ENCODE results near the gene DCAF17. TPM values are rescaled to one million over a fixed set of nuclear protein-coding genes. Genes with fewer than 3 reads are reported as not detected.
A peak's percentile ranks its signal among the peaks of the same experiment; 100 is the strongest.

The DCAF17 gene
- total and polyA plus RNA-seq, 2 of the 13 experiments (the other 11 are each of a cell fraction or from before 2014, with no cell fraction given), result 13.7 to 30.0 TPM

DNA sequence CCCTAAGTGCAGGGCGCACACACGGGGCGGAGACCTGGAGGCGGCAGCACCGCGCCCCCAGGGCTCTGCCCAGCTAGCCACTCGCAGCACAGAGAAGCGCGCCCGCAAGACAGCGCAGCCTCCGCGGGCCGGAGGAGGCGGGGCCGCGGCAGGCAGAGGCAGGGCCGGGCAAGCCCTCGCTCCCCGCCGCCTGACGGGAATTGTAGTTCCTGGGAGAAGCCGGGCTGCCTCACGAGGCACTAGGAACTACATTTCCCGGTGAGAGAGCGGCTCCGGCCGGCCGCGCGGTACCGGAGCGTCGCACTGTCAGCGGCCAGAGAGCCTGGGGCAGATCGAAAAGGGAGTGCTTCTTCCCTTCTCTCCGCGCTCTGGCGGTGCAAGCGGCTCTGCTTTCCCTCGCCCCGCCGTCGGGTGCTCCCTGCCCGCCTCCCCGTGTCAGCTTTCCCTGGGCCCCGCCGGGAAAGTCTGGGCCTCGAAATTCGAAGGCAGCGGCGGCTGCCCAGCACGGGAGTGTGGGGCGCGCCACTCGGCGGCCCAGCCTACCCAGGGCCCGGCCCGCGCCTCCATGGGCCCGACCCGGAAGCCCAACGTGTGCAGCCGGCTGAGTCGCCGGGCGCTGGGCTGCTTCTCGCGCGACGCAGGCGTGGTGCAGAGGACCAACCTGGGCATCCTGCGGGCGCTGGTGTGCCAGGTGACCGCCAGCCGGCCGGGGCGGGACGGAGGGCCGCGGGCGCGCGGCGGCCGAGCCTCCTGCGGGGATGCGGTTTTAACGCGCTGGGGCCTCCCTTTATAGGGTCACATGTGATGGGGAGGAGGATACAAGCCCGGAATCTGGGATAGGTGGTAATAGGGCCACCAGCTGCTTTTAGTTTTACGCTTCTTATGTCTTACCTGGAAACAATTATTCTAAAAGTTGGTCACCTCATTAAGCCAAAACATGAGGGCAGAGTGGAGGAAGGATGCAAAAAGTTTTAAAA, at the start of gene DCAF17 (continued):
- TF ChIP-seq, protein P1, sequence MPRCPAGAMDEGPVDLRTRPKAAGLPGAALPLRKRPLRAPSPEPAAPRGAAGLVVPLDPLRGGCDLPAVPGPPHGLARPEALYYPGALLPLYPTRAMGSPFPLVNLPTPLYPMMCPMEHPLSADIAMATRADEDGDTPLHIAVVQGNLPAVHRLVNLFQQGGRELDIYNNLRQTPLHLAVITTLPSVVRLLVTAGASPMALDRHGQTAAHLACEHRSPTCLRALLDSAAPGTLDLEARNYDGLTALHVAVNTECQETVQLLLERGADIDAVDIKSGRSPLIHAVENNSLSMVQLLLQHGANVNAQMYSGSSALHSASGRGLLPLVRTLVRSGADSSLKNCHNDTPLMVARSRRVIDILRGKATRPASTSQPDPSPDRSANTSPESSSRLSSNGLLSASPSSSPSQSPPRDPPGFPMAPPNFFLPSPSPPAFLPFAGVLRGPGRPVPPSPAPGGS (CRISPR knock-in tag; IDR thresholded peaks at IDR 0.05), result peak; percentile 85
- TF ChIP-seq ZNF143 (CRISPR knock-in tag; IDR thresholded peaks at IDR 0.05) (peak; percentile 97), ZNF367 (CRISPR knock-in tag; IDR thresholded peaks at IDR 0.05; ENCODE audit: borderline replicate concordance) (peak; percentile 94; the same call in 1 of the 2 replicates), TBX2 (CRISPR knock-in tag; IDR thresholded peaks at IDR 0.05; ENCODE audit: borderline replicate concordance) (peak; percentile 91), REXO4 (CRISPR knock-in tag; IDR thresholded peaks at IDR 0.05; ENCODE audit: borderline replicate concordance) (no peak), ZNF496 (CRISPR knock-in tag; IDR thresholded peaks at IDR 0.05; ENCODE audit: insufficient replicate concordance) (no peak), JDP2 (CRISPR knock-in tag; IDR thresholded peaks at IDR 0.05; ENCODE audit: borderline replicate concordance) (no peak; the same call in 1 of the 2 replicates), ZNF878 (CRISPR knock-in tag; IDR thresholded peaks at IDR 0.05) (peak; percentile 16; the same call in 1 of the 2 replicates), ARNTL (CRISPR knock-in tag; IDR thresholded peaks at IDR 0.05) (peak; percentile 58; the same call in 1 of the 2 replicates), ZNF296 (CRISPR knock-in tag; conservative IDR thresholded peaks at IDR 0.05) (peak; percentile 4; the same call in 1 of the 2 replicates), MED1 (CRISPR knock-in tag; IDR thresholded peaks at IDR 0.05) (peak; percentile 72; the same call in 1 of the 2 replicates), HIVEP1 (CRISPR knock-in tag; IDR thresholded peaks at IDR 0.05) (peak; percentile 72; the same call in 1 of the 2 replicates), ZNF329 (CRISPR knock-in tag; IDR thresholded peaks at IDR 0.05; ENCODE audit: low read depth) (peak; percentile 58; the same call in 1 of the 2 replicates), ZNF777 (CRISPR knock-in tag; IDR thresholded peaks at IDR 0.05) (peak; percentile 97), KMT2A (CRISPR knock-in tag; IDR thresholded peaks at IDR 0.05) (peak; percentile 64; the same call in 1 of the 2 replicates)
- TF ChIP-seq, protein P2, sequence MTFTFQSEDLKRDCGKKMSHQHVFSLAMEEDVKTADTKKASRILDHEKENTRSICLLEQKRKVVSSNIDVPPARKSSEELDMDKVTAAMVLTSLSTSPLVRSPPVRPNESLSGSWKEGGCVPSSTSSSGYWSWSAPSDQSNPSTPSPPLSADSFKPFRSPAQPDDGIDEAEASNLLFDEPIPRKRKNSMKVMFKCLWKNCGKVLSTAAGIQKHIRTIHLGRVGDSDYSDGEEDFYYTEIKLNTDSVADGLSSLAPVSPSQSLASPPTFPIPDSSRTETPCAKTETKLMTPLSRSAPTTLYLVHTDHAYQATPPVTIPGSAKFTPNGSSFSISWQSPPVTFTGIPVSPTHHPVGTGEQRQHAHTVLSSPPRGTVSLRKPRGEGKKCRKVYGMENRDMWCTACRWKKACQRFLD (CRISPR knock-in tag; IDR thresholded peaks at IDR 0.05; ENCODE audit: borderline replicate concordance), result peak; percentile 88; the same call in 1 of the 2 replicates
- TF ChIP-seq, protein P3, sequence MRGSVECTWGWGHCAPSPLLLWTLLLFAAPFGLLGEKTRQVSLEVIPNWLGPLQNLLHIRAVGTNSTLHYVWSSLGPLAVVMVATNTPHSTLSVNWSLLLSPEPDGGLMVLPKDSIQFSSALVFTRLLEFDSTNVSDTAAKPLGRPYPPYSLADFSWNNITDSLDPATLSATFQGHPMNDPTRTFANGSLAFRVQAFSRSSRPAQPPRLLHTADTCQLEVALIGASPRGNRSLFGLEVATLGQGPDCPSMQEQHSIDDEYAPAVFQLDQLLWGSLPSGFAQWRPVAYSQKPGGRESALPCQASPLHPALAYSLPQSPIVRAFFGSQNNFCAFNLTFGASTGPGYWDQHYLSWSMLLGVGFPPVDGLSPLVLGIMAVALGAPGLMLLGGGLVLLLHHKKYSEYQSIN (CRISPR knock-in tag; IDR thresholded peaks at IDR 0.05; ENCODE audit: borderline replicate concordance), result no peak
- TF ChIP-seq, protein P4, sequence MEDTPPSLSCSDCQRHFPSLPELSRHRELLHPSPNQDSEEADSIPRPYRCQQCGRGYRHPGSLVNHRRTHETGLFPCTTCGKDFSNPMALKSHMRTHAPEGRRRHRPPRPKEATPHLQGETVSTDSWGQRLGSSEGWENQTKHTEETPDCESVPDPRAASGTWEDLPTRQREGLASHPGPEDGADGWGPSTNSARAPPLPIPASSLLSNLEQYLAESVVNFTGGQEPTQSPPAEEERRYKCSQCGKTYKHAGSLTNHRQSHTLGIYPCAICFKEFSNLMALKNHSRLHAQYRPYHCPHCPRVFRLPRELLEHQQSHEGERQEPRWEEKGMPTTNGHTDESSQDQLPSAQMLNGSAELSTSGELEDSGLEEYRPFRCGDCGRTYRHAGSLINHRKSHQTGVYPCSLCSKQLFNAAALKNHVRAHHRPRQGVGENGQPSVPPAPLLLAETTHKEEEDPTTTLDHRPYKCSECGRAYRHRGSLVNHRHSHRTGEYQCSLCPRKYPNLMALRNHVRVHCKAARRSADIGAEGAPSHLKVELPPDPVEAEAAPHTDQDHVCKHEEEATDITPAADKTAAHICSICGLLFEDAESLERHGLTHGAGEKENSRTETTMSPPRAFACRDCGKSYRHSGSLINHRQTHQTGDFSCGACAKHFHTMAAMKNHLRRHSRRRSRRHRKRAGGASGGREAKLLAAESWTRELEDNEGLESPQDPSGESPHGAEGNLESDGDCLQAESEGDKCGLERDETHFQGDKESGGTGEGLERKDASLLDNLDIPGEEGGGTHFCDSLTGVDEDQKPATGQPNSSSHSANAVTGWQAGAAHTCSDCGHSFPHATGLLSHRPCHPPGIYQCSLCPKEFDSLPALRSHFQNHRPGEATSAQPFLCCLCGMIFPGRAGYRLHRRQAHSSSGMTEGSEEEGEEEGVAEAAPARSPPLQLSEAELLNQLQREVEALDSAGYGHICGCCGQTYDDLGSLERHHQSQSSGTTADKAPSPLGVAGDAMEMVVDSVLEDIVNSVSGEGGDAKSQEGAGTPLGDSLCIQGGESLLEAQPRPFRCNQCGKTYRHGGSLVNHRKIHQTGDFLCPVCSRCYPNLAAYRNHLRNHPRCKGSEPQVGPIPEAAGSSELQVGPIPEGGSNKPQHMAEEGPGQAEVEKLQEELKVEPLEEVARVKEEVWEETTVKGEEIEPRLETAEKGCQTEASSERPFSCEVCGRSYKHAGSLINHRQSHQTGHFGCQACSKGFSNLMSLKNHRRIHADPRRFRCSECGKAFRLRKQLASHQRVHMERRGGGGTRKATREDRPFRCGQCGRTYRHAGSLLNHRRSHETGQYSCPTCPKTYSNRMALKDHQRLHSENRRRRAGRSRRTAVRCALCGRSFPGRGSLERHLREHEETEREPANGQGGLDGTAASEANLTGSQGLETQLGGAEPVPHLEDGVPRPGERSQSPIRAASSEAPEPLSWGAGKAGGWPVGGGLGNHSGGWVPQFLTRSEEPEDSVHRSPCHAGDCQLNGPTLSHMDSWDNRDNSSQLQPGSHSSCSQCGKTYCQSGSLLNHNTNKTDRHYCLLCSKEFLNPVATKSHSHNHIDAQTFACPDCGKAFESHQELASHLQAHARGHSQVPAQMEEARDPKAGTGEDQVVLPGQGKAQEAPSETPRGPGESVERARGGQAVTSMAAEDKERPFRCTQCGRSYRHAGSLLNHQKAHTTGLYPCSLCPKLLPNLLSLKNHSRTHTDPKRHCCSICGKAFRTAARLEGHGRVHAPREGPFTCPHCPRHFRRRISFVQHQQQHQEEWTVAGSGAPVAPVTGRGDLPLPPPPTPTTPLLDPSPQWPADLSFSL (CRISPR knock-in tag; IDR thresholded peaks at IDR 0.05), result no peak
